Stimulated activated CD8-positive, alpha-beta memory T cell treated with anti-CD3 and anti-CD28 coated beads, Interleukin-12 subunit alpha, Interleukin-12 subunit beta, amount 100 ng/mL, for 24 hours (primary cell): ENCODE data around the gene MAP3K3.

Experiments used
- DNase-seq: peaks from one replicate; pipeline ENCODE4 v3.0.0-alpha.2; 2020; ENCODE audit errors: extremely low read depth

MAP3K3 gene

DNA sequence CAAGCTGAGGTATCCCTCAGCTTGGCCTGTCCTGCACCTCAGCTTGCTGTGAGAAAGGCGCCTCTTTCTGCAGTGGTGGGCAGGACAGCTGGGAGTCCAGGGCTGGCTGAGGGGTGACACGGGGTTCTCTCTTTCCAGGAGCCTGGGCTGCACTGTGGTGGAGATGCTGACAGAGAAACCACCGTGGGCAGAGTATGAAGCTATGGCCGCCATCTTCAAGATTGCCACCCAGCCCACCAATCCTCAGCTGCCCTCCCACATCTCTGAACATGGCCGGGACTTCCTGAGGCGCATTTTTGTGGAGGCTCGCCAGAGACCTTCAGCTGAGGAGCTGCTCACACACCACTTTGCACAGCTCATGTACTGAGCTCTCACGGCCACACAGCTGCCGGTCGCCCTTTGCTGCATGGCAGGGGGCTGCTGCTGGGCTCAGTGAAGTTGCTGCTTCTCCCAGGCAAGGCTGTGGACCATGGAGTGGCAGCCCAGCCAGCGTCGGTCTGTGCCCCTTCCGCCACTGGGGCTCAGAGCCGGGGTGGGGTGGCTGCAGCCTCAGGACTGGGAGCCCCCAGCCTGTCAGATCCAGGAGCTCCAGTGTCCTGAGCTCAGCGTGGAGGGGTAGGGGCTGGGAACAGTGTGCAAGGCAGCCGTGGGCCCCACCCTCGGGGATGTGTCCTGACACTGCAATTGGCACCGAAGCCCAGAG lies 71.3 kb downstream of the MAP3K3 start:
- no peak for DNase-seq

DNA sequence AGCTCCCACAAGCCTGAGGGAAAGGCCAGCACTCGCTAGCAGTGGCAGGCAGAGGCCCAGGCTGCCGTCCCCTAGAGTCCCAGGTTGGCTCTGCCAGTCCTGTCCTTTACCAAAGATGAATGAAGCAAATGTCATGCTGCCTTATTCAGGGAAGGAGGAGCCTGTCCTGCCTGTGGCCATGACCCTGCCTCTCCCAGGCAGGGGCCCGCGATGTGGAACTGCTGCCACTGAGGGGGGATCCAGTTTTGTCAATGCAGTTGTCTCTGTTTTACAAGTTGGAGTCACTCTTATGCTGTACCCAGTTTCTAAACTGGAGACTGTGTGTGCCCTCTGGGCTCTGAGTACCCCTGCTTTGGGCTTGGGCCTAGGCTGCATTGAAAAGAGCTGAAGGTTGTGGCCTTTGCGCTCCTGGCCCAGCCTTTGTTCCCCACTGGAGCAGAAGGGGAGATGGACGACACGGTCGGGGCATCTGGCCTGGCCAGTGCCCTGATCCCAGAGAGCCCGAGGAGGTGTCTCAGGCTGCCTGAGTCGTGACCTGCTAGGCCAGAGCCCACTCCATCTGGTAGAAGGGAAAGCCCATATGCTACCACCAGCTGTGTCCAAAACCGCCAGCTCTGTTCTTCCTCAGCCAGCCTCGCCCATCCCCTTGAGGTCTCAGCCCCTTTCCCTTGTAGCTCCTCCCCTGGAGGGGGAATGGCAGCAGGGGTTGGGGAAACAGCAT lies 72.2 kb downstream of the MAP3K3 start:
- DNase-seq = no peak

DNA sequence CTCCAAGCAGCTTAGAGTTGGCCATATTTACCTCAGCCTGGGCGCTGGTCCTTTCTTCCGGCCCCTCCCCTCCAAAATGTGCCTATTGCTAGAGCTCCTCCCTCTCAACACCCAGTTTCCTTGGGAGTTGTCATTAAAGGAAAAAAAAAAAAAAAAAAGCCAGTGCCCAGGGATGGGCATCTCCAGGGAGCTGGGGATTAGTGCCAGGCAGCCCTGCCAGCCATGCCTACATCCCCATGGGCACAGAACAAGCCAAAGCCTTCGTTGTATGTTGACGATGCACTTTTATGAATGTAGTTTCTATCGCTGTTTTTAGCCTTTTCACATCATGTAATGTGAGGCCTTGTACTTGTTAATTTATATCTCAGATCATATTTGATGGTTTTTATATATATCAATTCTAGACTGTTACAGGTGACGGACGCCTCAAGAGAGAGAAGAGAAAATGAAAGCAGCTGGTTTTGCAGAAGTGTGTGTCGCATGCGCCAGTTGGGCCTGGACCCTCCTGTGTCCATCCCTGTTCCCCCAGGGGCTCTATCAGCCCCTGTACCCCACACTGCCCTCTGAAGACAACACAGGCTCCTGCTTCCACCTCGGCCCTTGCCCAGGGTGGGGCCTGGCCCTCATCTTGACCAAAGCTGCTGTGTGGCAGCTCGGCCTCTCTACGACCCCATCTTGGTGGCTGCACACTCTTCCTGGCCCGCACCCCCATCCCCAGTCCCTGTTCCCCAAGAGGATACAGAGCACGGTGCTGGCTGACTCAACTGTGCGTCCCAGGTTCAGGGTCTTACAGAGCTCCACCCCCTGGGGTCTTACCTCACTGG lies 72.9 kb downstream of the MAP3K3 start:
- DNase-seq = no peak

DNA sequence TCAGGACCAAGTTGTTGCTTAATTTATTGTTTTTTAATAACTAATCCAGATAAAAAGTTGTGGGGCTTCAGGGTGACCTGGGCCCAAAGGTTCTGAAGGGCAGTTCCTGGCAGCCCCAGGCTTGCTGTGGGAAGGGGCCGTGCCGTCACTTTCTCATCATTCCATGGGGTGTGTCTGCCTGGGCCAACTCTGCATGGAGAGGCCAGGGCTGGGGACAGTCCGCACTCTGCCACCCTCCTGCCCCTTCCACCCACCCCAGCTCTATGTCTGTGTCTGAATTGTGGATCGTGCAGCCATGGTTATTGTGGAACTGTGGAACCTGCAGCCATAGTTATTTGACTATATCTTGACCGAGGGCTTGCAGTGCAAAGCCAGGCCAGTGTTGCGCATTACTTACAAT lies 73.7 kb downstream of the MAP3K3 start:
- DNase-seq = no peak

DNA sequence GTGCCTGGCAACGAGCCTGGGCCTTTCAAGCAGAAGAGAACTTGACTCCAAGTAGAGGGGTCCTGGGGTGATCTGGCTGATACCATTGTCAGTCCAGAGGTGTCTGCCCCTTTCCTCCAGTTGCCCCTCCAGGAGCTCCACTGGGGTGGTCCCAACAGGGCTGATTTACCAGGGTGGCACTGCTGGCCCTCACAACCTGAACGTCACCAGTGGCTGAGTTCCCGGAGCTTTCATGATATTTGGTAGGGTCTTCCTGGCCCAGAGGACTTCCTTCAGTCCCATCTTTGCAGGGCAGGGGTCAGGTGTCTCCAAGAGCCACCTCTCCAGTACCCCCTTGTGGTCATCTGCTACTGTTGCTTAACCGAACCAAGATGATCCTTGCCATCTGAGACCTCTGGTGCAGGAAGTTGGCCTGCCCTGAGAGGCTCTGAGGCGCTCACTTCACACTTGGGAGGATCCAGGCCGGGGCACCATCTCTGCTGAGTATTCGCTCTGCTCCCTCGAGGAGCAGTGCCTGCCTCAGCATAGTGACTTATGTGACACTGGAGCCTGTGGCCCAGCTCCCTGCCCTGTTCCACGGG lies 74.3 kb downstream of the MAP3K3 start:
- no peak for DNase-seq

DNA sequence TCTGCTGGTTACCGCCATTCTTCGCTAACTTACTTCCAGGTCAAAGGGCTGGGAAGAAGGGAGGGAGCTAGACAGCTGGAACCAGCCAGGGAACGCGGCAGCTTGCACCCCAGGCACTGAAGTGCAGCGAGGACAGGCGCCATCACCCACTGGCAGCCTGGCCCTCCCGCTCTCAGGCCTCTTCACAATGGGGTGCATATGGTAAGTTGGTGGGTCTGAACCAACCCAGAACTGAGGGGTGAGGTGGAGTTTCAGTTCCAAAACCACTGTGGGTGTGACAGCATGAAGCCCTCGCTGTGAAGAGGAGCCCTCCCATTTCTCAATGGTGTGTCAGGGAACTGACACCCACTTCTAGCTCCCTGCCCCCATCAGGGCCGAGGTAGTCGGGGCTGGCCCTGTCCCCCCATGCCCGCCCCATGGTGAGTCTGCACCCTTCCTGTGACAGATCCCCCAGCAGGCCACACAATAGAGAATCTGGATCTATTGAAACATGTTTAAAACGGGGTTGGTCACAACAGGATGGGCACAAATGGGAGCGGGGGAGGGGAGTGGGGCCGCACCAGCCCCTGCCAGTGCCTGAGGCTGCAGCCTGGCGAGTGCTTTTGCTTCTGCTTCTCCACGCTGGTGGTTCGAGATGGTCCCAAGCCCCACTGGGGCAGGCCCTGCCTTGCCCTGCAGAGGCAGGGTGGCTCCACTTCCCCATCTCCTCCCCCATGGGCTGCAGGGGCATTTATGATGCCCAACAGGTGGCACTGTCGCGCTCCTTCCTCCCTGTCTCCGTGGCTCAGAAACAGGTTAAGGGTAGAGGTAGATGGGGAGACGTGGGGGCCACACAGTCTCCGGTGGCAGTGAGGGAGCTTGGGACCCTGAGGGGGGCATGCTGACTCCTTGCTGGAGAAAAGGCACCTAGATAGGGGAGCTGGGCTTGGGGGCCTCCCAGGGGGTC lies 75.4 kb downstream of the MAP3K3 start:
- DNase-seq = peak; percentile 39

DNA sequence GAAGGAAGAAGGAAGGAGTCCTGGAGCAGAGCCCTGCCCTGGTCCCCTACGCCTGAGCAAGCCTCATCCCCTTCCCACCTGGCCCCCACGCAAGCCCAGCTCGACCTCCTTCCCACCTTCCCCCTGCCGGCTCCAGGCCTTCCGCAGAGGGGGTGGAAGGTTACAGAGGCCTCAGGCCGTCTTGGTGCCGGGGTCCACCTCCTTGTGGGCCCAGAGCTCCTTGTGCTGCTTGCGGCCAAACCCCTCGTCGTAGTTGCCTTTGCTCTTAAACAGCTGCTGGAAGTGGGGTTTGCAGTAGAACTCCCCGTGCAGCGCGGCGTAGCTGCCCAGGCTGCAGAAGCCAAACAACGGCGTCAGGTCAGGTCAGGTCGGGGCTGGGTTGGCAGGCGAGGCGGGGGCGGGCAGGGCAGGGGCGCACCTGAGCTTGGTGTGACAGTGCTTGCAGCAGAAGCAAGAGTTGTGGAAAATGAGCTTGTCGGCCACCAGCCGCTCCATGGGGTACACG lies 76.2 kb downstream of the MAP3K3 start:
- no peak for DNase-seq

GRCh38 chr17:63698886-63699637 lies 76.8 kb downstream of the MAP3K3 start:
- DNase-seq = peak; percentile 67

- peak; percentile 58 for DNase-seq
These were observed 77.7 kb downstream of the MAP3K3 start, which contains the start of gene LIMD2 for GRCh38 chr17:63699638-63700527. Gene LIMD2, minus strand, starts transcription at chr17:63700125. Its CDS starts 827 bp downstream, at chr17:63699298.

GRCh38 chr17:63700528-63701455 lies 78.6 kb downstream of the MAP3K3 start:
- peak; percentile 25 for DNase-seq

DNA sequence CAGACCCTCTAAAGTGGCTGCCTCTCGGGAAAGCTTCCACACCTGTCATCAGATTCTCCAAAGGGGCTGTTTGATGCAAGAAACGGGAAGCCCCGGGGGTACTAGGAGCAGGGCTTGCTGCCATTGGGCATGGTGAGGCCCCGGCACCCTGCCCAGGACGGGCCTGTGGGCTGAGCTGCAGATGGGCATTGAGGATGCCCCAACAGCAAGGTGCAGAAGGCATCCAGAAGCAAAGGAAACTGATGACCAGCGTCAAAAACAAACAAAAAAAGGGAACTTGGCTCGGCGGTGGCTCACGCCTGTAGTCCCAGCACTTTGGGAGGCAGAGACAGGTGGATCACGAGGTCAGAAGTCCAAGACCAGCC lies 79.2 kb downstream of the MAP3K3 start:
- no peak for DNase-seq

DNA sequence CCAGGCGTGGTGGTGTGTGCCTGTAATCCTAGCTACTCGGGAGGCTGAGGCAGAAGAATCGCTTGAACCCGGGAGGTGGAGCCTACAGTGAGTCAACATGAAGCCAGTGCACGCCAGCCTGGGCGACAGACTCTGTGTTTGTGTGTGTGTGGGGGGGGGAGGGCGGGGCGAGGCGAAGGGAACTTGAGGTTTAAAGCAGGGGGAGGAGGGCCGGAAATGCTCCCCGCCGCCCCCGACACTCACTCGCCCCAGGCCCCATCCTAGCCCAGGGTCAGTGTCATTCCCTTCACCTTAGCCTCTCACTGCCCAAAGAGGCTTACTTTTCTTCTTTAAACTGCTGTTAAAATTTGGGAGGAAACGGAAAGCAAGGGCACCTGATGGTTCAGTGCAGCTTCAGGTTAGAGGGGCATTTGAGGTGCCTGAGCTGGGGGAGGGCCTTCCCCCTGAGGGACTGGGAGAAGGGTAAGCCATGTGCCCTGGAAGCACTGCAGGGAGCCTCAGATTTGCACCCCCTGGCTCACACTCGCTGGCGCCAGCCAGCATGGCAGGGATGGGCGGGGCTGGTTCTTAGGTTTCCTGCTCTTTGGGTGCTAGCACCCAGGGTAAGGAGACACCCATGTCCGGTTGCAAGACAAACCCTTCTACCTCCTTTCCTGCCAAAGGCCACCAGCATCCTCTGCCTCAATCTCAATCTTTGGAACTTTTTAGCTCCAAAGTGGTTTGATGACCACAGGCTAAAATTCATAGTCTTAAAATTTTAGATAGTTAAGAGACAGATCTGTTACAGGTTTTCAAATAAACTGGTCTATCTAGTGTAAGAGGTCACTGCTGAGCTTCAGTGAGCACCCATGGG lies 79.9 kb downstream of the MAP3K3 start:
- DNase-seq = peak; percentile 49

- no peak for DNase-seq
These were observed 80.5 kb downstream of the MAP3K3 start for GRCh38 chr17:63702721-63703015.

DNA sequence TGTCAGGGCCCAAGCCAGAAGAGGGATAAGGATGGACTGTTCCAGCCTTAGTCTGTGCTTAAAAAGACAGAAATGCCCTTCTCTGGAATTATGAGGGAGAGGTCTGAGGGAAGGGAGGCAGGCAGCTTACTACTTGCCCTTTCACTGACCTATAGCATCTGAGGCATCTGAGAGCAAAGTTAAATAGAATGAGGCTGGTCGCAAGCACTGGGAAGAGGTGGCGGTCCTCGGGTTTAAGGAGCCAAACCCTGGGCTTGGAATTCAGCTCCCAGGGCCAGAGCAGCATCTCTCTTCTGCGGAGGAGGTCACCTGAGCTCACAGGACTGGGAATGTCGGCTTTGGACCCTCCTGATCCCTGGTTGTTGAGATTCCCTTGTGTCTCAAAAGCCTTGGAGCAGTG lies 80.8 kb downstream of the MAP3K3 start:
- no peak for DNase-seq

DNA sequence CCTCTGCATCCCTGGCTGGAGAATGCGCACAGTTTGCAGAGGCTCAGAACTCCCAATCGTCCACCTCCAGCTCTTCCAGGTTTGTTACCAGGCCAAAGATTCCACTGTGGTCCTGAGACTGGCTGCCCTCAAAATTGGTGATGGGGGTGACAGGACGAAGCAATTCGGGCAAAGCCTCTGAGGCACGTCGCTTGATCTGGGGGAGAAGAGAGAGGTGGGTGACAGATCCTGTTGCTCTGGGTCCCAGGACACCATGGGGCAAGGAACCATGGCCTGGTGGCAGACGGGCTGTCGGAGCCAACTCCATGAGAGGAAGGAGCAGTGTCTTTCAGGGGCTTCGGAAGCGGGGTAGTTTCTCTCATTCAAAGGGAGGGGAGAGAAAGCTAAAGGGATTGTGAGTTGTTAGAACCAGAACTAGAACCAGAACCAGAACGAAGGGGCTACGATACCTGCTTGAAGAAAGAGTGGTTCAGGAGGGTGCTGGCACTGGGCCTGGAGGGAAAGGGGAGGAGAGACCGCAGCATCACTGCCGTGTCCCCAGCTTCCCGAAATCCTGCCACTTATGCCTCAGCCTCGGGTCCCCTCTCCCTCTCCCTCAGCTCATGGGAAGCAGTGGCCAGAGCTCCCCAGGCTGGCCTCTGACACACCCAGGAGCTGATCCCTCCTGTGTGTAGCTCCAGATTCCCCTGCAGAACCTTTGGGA lies 81.5 kb downstream of the MAP3K3 start:
- DNase-seq = no peak

DNA sequence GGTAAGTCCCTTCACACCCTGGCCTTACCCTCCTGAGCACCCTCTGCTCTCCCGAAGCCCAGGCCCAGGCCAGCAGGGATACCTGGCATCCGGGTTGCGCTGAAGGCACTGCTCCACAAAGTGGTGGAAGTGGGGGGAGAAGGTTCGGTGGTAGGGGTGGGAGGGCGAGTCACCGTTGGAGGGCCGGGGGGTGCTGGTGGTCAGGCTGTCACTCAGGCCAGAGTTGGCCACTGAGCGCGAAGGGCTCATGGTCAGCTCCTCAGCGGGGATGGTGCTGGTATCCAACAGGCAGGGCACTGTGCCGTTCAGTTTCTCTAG lies 82.0 kb downstream of the MAP3K3 start:
- DNase-seq = no peak

DNA sequence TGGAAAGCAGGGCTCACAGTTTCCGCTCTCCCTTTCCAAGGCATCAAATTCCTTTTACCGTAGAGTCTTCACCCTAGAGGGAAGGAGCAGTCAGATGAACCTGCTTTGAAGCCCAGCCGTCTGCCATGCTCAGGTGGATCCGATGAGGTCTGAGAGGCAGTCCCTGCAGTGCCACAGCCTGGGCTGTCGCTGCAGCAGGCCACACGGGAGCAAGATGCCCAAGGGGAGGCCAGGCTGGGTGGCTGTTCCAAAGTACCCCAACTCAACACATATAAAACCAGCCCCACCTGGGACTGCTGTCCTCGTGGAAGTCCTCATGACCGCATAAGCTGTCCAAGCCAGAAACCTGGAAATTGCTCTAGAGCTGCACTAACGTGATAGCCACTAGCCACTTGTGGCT lies 82.6 kb downstream of the MAP3K3 start:
- no peak for DNase-seq
